Endometrial microvascular endothelial cells (primary cell): Measurements from ENCODE around the gene APP. TPM values are rescaled to one million over a fixed set of nuclear protein-coding genes. Genes with fewer than 3 reads are reported as not detected.
"Not testable (repeated sequence)": the region's sequence is repeated elsewhere in the genome, so short reads cannot be mapped to it uniquely, and the experiment has no call there.

Experiments used
- in situ Hi-C: cut with HindIII; loops from 2 replicates; pipeline ENCODE4 v1.10.0; 2017; ENCODE audit warnings: low sequenced_read_pairs, low pct_unique_long_range_greater_than_20kb; ENCODE audit errors: inconsistent ontology term
- total RNA-seq: library from RNA; depleted of rRNA; stranded (reverse); fragments of >200 nt; gene quantifications from one replicate; pipeline ENCODE4 v1.2.3, GENCODE V29; 2015; ENCODE audit errors: inconsistent ontology term

The APP gene
- total RNA-seq, 1 donor from 2014 or later = 810 TPM

DNA sequence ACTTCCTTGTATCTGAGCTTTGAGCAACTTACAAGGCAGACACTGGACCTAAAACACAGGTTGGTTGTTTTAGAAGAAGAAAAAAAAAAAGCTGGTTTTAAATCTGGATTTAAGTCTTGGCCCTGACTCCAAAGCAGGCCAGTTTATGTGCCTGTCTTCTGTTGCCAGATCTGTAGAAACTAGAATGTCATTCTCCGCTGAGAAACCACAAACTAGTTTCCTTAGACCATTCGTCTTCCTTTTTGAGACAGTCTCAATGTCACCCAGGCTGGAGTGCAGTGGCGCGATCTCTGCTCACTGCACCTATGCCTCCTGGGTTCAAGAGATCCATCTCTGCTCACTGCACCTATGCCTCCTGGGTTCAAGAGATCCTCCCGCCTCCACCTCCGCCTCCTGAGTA lies 33.9 kb downstream of the APP start:
- in situ Hi-C loops = no loop called here

DNA sequence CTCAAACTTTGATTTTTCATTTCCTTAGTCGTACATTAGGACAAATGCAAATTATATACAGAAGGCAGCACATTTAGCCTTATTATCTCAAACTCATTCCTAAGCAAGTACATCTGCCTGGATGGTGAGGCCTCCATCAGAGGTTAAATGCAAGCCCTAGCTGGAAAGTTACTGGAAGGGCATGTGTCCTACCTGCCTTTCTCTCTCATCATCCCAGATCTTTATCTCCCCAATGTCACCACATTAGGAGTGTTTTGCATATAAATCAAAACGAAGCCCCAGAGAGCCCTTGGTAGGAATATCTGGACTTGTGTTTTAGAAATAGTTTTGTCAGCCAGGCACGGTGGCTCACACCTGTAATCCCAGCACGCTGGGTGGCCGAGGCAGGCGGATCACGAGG lies 35.0 kb downstream of the APP start:
- in situ Hi-C loops = no loop called here

DNA sequence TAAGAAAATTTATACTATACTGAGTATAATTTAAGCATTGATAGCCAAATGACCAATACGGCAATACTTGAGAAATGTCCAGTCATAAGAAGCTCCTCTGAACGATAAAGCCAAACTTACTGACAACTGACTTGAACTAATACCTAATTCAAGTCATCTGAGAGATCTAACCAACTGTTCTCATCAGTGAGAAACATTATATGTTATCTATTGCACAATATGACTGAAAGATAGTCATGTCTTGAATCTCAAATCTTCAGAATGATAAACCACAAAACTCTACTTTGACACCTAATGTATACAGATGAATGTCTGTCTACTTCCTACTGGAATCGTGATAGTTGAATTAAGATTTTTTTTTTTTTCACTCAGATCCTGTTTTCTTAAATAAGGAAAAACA lies 39.0 kb downstream of the APP start:
- in situ Hi-C loops = no loop called here

DNA sequence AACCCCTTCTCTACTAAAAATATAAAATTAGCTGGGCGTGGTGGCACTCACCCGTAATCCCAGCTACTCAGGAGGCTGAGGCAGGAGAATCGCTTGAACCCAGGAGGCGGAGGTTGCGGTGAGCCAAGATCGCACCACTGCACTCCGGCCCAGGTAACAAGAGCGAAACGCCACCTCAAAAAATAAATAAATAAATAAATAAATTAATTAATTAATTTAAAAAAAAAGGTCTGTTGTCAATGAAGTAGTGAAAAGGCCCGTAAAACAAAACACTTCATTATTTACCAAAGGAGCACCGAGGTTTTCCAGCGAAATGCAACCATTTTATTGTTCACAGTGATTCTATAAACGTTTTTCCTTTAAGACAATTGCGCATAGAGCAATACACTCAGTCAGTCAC lies 39.5 kb downstream of the APP start:
- in situ Hi-C loops = not testable (repeated sequence)

DNA sequence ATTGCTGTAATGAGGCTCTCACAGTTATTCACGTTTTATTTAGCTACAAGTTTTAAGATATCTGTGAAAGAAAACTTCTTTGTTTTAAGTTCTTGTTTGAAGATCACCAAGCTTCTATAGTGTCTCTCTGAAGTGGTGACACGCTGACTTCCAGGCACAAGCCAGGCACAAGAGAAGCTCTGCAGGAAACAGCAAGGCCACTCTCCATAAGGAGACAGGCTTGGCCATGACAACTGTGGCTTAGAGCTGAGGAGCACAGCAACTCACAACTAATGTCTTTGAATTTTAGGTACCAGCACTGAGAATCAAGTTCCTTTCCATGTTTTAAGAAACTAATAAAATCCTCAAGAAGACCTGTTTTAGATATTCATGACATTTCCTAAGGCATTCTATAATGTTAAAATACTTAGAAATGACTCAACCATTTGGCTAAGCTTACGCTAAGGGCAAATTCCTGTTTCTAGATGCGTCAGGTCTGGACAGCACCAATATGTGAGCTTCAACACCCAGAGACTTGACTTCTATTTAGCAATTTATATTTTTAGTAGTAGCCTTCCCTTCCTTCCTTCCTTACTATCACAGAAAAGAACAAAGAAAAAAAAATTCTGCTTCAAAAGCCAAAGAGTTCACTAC lies 40.2 kb downstream of the APP start:
- in situ Hi-C loops = no loop called here

DNA sequence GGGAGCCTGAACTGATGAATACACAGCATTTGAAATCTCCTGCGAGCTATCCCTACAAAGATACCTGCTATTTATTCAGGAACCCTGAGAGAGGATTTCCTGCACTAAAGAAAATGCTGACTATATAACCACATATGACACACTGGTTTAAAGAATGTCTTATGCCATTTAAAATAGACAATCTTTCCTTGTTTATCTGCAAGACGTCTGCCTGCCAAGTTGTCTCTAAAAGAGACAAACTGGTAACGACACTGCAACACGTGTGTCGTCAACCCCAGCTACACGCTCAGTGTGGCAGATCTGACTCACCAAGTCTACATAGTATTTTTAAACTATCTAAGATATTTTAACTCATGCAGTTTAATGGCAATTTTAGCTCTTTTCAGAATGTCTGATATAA lies 42.7 kb downstream of the APP start:
- in situ Hi-C loops = no loop called here

DNA sequence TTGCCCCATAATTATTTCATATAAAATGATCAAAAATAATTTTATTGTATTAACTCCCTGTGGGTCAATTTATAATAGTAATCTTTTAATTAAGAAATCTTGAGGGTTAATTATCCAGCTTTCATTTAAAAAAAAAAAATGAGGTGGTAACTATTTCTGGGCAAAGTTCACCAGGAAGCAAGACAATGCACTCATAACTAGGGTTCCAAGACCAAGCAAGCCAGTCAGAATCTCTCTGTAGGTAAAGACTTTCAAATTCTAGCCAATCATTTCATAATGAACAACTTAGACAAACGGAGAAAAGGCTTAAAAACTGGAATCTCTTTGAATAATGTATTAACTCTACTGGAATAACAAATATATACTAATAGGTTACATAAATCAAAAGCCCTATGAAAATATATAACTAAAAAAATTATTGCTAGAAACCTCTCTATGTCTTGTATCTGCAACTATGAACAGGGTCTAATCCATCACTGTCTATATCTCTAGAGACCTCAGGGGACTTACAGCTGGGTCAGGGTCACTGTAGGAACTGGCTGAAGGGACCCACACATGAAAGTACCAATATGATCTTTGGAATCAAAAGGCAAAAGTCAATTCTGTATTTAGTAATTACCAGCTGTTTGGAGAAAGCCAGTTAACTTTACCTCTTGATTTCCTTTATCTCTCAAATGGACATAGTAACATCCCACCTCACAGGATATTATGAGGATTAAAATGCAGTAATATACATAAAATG lies 43.3 kb downstream of the APP start:
- in situ Hi-C loops = no loop called here

DNA sequence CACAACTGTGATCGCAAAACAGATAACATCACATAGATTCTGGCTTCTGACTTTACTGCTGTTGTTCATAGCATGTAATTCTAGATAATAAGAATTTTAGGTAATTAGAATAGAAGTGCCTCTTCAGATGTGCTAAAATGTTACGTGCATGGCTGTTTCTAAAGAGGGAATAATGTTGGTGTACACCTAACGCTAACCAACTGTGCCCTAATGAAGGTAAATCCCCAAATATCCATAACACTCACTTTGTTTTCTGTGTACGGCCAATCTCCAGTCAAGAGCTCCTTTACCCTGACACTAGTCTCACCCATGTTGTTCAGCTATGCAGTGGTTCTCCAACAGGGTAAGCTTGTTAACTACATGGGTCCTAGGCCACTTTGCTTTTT lies 44.4 kb downstream of the APP start:
- in situ Hi-C loops = no loop called here

DNA sequence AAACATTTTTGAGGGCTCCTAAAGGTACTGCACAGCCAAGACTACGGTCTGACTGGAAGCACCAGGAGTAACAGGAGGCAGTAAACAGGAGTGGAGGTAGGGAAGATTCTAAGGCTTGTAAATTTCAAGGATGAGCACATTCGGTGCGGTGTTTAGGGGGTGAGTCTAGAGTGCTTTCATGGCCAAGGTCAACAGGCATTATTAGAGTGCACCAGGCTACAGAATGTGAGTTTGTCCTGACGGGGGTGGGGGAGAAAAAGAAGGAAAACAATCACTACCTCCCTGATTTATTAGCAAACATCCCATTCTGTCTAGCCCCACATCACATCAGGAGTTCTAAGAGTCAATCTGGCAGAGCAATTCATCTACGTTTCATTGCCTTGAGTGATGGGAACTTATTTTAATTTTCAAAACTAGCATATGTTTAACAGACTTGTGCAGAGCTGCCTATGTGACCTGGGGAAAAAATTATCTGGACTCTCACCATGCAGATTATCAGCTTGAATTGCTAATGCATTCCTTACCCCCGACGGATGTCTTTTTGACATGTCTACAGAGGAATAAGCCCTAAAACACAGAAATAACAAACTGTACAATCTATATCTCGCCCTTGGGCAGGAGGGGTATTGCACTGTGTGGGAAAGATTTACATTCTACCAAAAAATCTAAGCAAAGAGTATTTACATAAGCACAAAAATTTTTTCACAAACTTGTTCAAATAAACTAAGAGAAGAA lies 45.0 kb downstream of the APP start:
- in situ Hi-C loops = no loop called here

DNA sequence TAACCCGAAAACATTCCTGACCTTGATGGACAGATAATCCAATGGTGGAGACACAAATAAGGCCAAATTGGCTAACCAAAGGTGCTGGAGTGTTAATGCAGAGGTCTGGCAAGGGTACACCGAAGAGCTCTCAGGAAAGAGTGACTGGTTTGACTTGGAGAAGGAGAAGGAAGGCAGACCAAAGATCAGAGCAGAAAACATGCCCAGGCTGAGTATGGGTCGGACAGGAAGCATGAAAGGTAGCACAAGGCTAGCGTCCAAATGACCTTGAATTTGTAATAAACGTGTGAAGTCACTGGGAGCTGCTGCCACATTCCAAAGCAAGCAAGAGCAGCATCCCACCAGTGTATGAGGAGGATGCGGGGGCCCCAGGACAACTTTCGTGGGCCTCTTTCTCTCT lies 45.7 kb downstream of the APP start:
- in situ Hi-C loops = no loop called here

DNA sequence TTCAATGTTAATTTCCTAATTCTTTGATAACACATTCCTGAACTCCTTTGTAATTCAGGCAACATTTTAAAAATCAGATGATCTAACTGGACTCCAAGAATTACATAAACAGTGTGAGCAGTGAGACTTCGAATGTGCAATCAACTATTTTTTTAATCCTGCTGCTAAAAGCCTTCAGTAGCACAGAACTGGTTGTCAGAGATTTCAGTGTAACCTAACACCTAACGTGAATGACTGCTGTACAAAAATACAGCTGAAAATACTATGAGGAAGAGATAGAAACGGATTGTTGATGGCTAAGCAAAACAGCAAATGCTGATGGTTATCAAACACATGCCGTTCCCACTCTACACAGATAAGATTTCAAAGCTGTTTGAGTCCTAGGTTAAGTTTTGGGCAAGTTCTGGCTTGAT lies 46.1 kb downstream of the APP start:
- in situ Hi-C loops = no loop called here

DNA sequence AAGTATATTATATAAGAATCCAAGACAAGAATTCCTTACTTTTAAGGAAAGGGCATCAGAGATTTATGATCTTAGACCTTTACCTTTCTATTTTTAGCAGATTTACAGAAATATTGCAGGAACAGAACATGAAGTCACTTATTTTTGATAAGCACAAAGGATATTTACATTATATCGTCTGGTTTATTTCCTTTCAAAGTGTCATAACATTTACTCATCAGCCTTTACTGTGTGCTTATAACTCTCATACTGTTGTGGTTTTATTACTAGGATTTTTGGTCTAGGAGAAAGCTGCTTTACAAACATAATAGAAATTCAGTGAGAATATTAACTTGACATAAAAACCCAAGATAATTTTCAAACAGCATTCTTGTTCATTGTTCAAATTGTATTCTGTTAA lies 47.6 kb downstream of the APP start:
- in situ Hi-C loops = no loop called here

DNA sequence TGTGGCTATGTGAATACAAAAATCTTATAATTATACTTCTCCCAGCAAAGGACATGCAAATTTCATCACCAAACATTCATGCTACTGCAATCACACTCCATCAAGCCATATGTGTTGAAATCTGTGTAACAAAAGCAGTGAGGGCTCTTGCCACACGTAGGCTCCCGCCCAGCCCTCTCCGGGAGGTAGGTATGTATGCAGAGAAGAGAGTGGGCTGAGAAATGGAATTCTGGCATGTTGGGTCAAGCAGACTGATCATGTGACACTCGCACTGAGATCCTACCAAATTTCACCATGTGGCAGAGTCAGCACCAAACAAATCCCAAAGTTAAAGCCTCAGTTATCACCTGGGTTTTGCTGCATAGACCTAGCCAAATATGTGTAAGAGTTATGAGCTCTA lies 49.7 kb downstream of the APP start:
- in situ Hi-C loops = no loop called here

DNA sequence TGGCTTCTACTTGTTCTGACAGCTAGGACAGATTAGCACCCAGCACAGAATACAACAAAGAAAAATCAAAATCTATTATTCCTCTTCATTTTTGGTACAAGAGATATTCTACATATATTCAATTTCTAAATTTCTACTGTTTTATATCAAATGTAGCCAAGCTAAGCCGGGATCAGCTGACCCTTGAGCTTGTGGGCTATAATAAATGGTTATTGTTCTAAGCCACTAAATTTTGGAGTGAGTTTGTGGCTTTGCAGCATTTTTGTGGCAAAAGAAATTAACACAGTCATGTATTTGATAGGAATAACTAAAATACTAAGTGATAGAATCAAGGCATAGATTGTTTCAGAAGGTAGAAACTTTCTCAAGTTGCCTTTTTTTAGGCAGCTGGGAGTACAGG lies 50.7 kb downstream of the APP start:
- in situ Hi-C loops = no loop called here

DNA sequence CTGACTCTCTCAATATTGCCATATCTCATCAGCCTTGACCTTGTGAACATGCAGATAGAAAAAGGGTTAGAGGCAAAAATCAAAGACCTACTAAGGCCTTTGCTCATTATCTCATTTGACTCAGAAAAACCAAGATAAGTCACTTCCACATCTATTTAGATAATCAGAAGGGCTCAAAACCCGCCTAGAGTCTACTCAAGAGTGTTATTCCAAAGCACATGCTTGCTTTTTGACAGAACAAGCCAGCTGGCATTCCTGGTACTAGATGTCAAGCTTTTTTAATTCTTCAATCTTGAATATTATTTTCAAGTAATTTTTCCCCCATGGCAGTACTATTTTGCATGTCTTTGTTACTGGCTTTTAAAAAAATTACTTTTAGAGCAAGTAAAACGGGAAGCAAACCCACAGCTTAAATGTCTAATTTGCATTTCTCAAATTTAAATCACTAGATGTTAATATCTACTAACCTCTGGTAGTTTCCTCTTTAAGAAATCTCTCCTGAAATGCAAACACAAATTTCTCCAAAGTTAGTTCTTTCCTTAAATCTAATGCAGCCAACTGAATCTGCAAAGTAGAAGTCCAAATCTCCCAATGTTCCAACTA lies 51.5 kb downstream of the APP start:
- in situ Hi-C loops = no loop called here

DNA sequence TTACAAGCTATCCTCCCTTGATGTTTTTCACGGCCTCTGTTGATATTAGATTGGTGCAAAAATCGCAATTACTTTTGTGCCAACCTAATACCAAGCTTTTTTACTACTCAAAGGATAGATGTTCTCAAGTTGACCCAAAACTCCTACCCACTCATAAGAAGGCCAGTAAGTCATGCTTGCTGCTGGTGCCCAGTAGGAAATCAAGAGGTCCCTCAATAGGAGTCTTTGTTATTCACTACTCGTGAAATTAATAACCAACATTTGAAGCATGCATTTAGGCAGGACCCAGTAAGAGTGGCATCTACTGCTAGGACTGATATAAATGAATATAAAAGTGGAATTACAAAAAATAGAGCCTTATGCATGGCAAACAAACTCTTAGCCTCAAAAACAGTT lies 52.6 kb downstream of the APP start:
- in situ Hi-C loops = no loop called here

DNA sequence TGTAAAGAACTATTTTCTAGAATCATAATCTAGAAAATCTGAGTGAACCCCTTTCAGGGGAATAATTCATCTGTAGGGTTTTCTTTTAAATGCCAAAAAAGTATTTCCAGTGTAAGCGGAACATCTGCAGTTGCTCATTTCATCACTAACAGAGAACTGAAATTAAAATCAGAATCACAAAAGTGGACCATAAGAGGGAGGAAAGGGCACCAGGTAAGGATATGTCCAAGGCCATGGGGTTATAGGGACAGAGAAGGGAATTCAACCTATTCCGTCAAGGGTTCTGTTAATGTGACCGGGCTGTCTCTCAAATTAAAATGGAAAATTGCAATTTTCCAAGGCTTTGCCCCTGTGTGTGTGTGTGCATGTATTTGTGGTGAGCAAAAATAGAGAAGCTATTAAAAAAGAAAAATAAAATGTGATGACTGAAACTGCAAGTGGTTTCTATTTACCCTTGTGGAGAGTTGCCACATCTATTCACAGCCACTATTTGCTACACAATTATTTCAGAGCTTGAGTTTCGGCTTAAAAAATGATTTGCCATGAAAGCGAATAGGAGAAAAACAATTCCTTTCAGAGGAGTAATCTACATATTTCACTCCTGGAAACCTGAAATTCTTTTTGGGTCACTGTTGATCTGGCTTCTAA lies 53.1 kb downstream of the APP start:
- in situ Hi-C loops = no loop called here

DNA sequence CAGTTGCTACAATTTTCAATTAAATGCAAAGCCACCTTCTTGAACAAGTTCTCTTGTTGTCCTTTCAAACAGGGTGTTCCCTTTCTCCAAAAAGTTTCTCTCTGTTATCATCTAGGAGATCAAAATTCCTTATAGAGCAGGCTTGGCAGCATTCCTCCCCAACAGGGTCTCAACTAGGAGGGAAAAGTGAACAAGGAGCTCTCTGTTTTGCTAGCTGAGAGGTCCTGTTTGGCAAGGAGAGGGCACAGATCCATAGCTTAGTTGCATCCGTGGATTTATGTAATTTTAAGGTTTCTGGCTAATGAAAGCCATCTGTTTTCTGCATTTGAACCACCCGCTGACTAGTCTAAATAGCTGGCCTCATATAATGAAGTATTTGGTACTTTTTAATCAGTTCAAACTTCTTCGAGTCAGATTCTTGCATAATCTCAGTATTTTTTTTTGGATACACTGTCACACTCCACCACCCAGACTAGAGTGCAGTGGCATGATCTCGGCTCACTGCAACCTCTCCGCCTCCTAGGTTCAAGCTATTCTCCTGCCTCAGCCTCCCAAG lies 54.0 kb downstream of the APP start:
- in situ Hi-C loops = no loop called here

DNA sequence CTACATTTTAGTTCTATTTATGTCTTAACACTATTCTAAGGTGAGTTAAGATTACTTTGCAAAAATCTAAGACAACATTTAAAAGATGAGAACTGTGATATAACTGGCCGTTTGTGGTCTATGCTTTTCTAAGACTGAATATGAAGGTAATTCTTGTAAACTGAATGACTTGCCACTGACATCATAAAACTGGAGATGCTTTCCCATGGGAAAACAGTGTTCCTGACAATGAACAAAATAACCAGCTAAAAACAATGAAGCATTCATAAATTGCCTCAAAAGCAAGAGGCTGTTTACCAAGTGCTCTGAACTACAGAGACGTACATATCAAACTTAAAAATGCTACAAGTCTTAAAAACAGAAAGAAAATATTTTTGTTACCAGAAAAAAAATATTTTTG lies 54.7 kb downstream of the APP start:
- in situ Hi-C loops = no loop called here
